Breast epithelium (tissue), 3 donors: Measurements from ENCODE around the gene PRKG1.

Experiments used
- CTCF ChIP-seq, 3 donors: fragments of 450-650 bp; IDR thresholded peaks; one replicate each; pipeline ENCODE4 v1.5.1; 2016 to 2017; ENCODE audit warnings: antibody characterized with exemption in 3 of 3, mild to moderate bottlenecking in 3 of 3, moderate library complexity in 3 of 3
- POLR2A ChIP-seq: fragments of 450-650 bp; IDR thresholded peaks from one replicate; pipeline ENCODE4 v1.6.1; 2016; ENCODE audit warnings: antibody characterized with exemption, mild to moderate bottlenecking, moderate library complexity

GRCh38 chr10:52027055-52027705 is 952.9 kb downstream of the PRKG1 start:
- TF ChIP-seq CTCF (IDR thresholded peaks at IDR 0.05) (no peak), POLR2A (no peak)
